NCI-H2227 treated with DMSO at 0.1 percent for 48 hours (cell line): ENCODE results near the gene TP53TG5.

Experiments used
- DNase-seq: peaks from one replicate; lab custom pipeline; 2025; lab: John Stamatoyannopoulos, UW

Gene TP53TG5

DNA sequence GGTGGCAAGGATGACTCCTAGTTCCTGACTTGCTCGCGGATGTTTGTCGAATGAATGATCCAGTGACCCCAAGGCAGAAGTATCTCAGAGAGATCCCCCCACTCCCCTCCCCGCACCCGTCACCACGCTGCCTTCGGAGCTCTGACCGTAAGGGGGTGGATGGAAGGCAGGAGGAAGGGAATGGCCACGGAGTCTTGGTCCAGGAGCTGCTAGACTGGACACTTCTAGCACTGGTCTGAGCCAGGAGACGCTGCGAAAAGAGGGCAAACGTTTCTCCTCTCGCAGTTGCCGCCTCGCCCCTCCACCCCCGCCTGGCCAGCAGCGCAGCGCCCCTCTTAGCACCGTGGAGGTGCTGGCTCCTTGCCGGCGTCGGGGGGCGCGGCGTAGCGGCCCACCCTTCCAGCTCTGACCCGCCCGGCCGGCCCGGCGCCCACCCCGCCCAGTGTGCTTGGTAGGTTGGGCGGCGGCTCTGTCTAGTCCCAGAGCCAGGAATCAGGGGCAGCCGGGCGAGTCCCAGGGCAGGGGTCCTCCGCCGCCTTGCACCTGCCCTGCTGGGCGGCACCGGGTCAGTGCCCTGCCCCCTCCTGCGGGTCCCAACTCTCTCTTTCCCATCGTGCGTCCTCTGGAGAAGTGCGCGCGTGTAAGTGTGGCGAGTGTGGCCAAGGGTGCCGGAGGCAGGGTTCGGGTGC lies 27.6 kb upstream of the TP53TG5 start:
- DNase-seq = no peak

DNA sequence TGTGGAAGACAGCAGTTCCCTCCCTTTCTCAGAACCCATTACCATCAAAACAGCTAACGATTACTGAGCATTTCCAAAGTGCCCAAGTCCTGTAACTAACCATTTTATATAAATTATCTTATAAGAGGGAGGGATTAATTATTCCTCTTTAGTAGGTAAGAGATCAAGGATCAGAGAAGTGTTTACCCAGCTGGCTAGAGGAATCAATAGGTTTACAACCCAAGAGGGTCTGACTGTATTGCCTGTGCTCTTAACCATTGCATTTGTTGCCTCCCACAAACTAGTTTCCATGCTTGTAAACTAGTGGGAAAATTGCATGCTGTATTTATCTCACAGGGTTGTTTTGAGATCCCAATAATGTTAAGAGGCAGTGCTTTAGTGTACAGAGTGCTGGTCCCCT lies 26.3 kb upstream of the TP53TG5 start:
- no peak for DNase-seq

DNA sequence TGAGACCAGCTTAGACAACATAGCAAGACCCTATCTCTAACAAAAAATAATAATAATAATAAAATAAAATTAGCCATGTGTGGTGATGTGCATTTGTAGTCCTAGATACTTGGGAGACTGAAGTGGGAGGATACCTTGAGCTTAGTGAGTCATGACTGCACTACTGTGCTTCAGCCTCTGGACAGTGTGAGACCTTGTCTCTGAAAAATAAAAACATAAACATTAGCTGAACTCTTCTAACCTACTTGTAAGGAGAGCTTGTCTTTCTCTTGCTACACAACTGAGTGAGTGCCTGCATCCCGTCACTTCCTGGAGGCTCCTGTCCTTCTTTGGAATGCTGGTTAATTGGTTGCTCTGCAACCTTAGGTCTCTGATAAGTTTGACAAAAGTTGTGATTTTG lies 24.8 kb upstream of the TP53TG5 start:
- DNase-seq = no peak

DNA sequence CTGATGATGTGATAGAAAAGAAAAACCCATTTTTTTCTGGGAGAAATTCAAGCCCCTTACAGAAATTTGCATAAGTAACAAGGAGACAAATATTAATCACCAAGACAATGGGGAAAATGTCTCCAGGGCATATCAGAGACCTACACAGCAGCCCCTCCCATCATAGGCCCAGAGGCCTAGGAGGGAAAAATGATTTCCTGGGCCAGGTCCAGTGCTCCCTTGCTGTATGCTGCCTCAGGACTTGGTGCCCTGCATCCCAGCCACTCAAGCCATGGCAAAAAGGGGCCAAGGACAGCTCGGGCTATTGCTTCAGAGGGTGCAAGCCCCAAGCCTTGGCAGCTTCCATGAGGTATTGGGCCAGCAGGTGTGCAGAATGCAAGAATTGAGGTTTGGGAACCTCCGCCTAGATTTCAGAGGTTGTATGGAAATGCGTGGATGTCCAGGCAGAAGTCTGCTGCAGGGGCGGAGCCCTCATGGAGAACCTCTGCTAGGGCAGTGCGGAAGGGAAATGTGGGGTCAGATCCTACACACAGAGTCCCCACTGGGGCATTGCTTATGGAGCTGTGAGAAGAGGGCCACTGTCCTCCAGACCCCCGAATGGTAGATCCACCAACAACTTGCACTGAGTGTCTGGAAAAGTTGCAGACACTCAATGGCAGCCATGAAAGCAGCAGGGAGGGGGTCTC lies 22.4 kb upstream of the TP53TG5 start:
- no peak for DNase-seq

DNA sequence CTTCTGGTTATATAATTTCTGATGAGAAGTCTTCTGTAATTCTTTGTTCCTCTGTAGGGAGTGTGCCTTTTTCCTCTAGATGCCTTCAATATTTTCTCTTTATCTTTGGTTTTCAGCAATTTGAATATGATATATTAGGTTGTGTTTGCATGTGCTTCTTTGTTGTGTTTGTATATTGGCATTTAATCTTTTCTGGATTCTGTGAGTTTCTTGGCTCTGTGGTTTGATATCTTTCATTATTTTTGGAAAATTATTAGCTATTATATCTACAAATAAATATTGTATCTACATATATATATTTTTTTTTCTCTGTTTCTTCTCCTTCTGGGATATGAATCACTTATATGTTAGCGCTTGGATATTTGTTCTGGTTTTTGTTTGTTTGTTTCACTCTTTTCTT lies 20.9 kb upstream of the TP53TG5 start:
- DNase-seq = no peak

DNA sequence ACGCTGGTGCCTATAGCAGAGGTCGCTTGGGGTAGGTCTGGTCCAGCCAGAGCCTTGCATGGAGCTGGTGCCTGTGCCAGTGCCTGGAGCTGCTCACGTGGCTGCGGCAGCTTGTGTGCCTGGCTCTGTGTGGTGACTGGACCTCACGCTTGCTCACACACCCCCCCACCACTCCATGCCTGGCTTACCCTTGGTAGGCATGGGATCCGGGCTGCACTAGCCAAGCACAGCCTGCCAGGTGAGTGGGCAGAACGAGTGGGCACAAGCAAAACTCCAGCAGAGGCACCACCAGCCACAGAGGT lies 16.9 kb upstream of the TP53TG5 start:
- no peak for DNase-seq

DNA sequence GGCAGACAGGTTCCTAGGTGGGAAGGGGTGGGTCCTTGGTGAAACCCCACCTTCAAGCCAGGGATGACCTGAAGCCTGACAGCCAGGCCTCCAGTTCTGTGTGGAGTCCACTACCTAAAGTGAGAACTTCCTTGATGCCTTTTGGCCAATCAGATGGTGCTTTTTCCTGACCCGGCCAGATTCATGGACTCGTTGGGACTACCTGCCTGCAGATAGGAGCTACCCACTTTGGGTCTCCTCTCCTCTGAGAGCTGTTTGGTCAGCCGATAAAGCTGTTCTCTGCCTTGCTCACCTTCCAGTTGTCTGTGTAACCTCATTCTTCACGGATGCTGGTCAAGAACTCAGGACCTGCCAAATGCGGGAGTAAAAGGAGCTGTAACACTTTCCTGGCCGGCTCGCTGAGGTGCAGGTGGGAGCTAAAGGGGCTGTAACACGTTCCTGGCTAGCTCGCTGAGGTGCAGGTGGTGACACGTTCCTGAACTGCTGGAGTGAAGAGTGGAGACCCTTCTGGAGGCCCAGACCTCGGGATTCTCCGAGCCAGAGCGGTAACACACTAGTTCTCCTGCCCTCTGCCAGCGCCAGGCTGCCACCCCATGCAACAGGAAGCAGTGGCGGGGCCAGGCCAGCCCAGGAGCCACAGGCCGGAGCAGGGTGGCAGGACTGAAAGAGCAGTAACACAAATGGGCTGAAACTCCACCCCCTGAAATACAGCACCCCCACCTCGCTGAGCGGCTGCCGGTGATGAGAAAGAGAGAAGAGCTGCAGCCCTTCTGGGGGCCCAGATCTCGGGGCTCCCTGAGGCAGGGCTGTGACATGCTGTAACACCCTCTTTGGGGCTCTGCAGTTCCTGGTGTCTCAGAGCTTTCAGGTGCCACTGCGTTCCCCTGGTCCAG lies 16.3 kb upstream of the TP53TG5 start:
- no peak for DNase-seq

DNA sequence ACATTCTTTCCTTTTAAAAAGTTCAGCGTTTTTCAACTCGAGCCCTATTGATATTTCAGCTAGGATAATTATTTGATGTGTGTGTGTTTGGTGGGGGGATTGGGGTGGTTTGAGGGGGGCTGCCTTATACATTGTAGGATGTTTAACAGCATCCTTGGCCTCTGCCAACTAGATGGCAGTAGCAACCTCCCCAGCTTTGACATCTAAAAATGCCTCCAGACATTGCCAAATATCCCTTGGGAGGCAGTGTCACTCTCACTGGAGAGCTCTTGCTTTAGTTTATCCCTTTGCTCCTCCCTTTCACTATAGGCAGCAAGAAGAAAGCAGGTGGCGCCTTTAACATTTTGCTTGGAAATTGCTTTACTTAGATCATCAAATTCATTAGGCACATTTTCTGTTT lies 14.6 kb upstream of the TP53TG5 start:
- DNase-seq = no peak

DNA sequence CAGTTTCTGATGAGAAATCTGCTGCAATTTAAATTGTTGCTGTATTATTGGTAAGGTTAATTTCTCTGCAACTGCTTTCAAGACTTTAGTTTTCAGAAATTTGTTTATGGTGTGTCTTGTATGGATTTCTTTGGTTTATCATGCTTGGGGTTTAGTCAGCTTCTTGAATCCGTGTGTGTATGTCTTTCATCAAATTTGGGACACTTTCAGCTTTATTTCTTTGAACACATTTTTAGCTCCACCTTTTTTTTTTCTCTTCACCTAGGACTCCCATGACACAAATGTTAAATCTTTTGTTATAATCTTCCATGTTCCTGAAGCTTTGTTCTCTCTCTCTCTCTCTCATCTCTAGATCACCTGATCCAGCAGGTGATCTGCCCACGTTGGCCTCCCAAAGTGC lies 13.4 kb upstream of the TP53TG5 start:
- no peak for DNase-seq

DNA sequence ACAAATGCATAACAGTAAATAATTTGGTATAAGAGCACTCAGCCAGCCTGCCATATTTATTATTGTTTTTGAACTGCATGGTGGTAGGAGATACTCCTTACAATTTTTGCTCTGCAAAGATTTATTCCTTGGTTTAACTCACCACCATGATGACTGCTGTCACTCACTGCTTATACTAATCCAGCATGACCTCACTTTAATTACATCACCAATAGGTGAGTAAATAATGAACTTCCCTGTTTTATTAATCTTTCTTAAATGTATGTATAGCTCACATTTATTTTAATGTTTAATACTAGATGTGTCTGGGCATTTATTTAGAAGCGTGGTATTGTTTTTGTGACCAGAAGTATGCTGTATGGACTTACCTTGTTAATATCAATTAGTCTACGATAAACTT lies 12.8 kb upstream of the TP53TG5 start:
- no peak for DNase-seq

DNA sequence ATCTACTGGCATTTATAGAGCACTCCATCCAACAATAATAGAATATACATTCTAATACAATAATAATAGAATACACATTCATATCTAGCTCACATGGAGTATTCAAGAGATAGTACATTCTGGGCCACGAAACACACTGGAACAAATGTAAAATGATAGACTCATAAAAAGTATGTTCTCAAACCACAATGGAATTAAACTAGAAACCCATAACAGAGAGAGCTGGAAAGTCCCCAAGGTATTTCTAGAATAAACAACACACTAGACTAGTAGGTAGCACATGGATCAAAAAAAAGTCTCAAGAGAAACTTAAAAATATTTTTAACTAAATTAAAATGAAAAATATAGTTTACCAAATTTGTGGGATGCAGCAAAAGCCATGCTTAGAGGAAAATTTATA lies 9.1 kb upstream of the TP53TG5 start:
- no peak for DNase-seq

DNA sequence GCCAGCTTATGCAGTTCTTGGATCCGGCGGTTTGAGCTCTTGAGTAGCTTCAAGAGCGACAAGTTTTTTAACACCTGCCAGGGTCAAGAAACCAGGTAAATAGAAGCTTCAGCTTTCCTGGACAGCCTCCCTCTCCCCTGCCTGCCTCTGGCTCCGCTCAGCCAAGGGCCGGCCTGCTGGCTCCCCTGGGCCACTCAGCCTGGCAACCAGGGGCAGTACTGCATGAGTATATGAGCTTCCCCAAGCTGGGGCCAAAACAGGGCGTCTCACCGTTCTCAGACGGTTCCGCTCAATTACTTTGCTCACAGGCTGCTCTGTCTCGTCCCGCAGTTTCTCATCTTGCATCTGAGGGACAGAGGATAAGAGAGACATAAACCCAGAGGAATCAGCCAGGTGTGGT lies 856 bp downstream of the TP53TG5 start:
- DNase-seq = no peak

DNA sequence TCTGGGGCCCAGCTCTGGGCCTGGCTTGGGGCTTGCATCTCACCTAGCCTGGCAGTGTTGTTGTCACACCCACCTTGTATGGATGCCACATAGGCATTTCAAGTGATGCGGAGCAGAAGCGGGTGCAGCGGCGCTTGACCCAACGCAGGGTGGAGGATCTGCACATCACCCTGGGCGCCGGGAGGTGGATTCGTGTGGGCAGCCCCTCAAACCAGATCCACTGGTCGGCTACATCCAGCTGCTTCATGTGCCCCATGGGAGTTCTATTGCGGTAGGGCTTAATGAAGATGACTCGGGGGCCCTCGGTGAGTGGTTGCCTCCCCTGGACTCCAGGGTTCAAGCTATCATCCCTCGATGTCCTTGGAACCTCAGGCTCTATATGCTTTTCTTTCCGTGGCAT lies 3.2 kb downstream of the TP53TG5 start:
- no peak for DNase-seq

DNA sequence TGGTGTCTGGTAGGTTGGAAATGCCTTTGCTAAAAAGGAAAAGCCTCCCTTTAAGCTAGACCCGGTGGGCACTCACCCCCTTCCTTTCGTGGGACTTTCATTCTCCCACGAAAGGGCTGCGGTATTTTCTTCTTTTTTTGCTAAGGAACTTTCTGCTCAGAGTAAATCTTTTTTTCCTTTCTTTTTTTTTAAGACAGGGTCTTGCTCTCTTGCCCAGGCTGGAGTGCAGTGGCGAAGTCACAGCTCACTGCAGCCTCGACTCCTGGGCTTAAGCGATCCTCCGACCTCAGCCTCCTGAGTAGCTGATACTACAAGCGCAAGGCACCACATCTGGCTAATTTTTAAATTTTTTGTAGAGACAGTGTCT lies 4.0 kb downstream of the TP53TG5 start:
- DNase-seq = no peak

DNA sequence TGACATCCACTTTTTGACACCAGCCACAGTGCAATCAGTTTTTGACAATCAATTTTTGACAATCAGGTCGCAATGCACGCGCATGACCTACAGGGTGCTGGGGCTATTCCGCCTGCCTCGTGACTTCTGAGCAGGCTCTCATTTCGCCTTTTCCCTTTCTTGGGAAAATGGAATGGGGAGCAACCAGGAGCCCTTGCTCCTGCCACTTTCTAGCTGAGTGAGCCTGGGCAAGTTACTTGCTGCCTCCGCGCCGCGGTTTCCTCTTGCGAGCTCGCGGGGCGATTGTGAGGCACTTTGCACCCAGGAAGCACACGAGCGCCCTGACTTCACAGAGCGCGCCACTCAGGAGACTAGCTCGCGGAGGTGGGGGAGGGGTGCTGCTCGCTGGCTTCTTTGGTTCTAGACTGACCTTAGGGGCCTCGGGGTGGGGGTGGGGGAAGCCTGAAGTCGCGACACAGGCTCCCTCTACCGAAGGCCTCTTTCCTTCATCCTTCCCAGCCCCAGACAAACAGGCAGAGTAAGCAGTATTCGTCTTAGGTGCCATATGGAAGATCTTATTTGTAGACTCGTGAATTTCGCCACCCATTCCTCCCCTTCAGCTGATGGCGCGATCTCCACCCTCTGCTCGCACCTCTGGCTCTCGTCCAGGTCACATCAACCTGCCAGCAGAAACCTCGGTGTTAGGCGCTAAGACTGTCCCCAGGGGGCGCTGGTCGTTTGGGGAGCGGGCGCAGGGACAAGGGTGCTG lies 4.6 kb downstream of the TP53TG5 start:
- no peak for DNase-seq

DNA sequence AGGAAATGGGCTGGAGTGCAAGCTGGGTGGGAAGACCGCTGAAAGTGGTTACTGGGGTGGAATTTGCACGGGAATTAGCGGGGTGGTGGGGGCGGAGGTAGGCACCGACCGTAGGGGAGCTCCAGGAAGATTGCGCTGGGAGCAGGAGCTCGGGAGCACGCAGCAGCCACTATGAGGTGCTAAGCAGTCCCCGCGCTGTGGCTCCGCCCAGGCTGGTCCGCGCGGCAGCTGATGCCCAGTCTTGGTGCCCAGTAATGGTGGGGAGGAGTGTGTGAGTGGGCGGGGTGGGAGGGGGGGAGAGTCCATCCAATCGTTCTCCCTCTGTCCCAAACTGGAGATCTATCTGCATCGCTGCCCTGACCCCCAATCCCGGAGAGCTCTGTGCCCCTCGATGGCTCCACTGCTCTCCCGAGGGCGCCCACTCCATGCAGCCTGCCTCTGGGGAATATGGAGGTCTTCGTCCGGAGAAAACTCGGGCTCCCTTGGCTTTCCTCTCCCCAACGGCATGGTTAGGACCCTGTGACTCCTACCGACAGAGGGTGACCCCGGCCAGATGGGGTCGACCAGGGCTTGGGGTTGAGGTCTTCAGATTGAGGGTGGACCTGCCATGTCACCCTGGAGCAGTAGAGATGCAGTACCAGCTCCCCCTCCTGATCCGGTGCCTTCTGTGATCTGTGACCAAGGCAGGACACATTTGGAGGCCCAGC lies 5.3 kb downstream of the TP53TG5 start:
- DNase-seq = no peak

DNA sequence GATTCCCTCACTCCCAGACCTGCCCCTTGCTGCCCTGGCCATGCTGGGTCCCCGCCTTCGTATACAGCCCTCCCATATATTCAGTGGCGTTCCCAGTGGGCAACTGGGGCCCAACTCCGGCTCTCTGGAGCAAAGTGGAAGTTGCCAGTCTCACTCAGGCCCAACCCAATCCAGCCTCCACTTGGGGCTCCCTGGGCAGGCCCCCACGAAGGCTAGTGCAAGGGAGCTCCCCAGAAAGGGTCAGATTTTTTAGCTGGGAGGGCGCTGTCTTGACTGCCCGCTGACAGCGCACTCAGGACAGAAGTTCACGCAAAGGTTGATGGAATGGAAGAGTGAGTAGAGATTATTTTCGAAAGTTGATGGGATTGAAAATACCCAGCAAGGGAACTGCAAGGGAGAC lies 5.9 kb downstream of the TP53TG5 start:
- DNase-seq = no peak

DNA sequence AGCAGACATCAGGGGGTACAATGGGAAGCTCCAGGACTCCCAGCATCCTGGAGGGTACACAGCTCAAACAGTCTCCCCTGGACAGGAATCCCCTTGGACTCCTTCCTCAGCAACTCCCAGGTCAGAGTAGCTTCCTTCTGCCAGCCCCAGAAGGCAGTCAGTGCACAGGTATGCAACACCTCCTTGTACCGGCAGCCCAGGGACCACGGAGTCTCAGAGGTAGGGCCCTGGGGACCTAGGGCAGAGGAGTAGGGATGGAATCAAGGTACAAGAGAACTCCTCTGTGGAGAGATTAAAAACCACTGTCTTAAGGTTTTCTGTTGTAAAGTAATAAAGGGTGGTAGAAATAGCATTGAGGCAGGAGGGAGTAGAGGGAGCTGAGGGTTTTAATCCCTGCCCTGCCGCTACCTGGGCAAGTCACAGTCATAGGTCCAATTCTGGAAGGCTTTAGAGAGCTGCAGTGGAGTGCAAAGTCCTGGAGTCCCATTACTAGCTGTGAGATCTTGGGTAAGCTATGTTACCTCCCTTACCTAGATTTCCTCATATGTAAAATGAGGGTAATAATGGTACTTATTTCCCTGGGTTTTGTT lies 7.5 kb downstream of the TP53TG5 start:
- no peak for DNase-seq

DNA sequence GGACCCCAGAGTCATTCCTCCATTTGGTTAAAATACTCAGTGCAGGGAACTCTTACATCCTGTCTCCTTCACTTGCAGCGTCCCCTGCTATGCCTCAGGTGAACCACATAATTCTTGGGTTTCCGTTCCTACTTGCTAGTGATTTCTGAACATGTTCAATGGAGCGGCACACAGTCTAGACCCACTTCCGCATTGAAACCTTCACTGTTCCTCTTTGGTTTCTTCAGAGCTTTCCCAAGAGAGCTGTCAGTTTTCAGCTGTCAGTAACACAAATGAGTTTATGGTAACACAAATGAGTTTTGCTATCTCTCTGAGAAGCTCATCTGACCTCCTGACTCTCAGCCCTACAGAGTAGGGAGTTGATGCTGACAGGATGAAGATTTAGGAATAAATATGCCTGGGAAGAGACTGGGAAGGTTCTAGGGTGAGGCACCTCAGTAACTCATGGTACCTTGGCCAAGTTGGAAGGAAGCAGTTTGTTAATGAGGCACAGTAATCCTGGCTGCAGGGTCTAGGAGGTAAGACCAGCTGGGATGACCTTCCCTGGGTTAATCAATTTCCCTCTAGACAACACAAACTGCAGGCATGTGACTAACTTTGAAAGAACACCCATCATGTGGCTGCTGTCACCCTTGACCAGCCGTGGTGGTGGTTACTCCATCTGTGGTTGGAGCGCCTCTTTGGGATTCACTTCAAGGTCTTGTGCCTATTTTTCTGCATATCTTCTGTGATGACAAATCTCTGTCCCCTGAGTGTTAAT lies 9.7 kb downstream of the TP53TG5 start:
- no peak for DNase-seq

DNA sequence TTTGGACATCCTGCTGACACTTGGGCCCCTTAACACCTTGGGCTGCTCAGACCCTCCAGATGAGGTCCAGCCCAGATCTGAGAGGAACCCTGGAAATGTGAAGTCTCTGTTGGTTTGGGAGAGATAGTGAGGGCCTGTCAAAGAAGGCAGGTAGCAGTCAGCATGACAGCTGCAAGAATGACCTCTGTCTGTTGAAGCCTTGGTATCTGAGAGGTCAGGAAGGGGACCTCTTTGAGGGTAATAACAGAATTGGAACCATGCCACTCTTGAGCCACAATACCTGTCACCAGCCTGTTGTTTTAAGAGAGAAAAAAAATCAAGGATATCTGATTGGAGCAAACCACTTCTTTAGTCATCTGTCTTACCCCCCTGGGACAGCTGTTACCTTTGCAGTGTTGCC lies 11.0 kb downstream of the TP53TG5 start:
- no peak for DNase-seq

DNA sequence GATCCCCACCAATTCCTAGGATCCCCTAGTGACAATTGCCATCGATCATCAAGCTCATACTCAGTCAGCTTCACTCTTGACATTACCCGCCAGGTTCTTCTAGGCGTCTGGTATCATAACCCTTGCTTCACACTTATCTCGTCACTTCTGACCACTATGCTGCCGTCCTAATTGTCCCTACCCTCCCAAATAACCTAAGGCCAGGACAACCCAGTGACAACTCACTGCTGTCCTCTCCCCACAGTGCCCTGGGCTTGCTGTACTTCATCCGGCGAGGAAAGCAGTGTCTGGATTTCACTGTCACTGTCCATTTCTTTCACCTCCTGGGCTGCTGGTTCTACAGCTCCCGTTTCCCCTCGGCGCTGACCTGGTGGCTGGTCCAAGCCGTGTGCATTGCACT lies 11.5 kb downstream of the TP53TG5 start:
- no peak for DNase-seq
